SU-DHL-6 (cell line): ENCODE data around the gene PDE4C.

ENCODE experiments used
- H2AFZ ChIP-seq: fragments of 200-600 bp; sonication (generic); 2 replicates; pipeline ENCODE4 v1.6.1; 2014; ENCODE audit warnings: low read depth, mild to moderate bottlenecking, moderate library complexity, mixed read lengths, antibody characterized with exemption, low read length; ENCODE audit not compliant: severe bottlenecking
- H3F3A ChIP-seq: fragments of 200-600 bp; shearing (Covaris generic); 2 replicates; pipeline ENCODE4 v1.6.0; 2016; ENCODE audit warnings: antibody characterized with exemption, mild to moderate bottlenecking; ENCODE audit not compliant: insufficient read depth
- H3K27ac ChIP-seq: fragments of 200-600 bp; sonication (generic); 2 replicates; pipeline ENCODE4 v1.5.1; 2016; ENCODE audit warnings: low read depth, mild to moderate bottlenecking, low read length, moderate library complexity, mixed read lengths
- H3K27me3 ChIP-seq: fragments of 200-600 bp; sonication (generic), shearing (Covaris generic); 2 replicates; pipeline ENCODE4 v1.6.0; 2014; ENCODE audit warnings: mild to moderate bottlenecking, low read length
- H3K36me3 ChIP-seq: fragments of 200-600 bp; sonication (generic); 2 replicates; pipeline ENCODE4 v1.6.1; 2014; ENCODE audit warnings: mild to moderate bottlenecking, low read length, mixed read lengths
- H3K4me2 ChIP-seq: fragments of 300-600, 200-600 bp; shearing (Covaris generic), sonication (generic); 2 replicates; pipeline ENCODE4 v1.6.0; 2014; ENCODE audit warnings: low read length, low read depth, mild to moderate bottlenecking; ENCODE audit not compliant: poor library complexity, severe bottlenecking
- H3K4me3 ChIP-seq: fragments of 200-600 bp; sonication (generic); 2 replicates; pipeline ENCODE4 v1.5.1; 2014; ENCODE audit warnings: antibody characterized with exemption, low read length, mild to moderate bottlenecking, mixed read lengths; ENCODE audit not compliant: insufficient read depth, poor library complexity, severe bottlenecking
- H3K79me2 ChIP-seq: fragments of 200-600 bp; sonication (generic); 2 replicates; pipeline ENCODE4 v1.6.1; 2014; ENCODE audit warnings: mild to moderate bottlenecking, low read length, moderate library complexity; ENCODE audit not compliant: insufficient read depth
- H3K9ac ChIP-seq: fragments of 200-600 bp; sonication (generic); 2 replicates; pipeline ENCODE4 v1.7.0; 2014; ENCODE audit warnings: mild to moderate bottlenecking, low read length
- H3K9me2 ChIP-seq: fragments of 200-600 bp; sonication (generic); replicated peaks from 2 replicates; pipeline ENCODE4 v1.6.1; 2014; ENCODE audit warnings: low read length; ENCODE audit not compliant: insufficient read depth
- H3K9me3 ChIP-seq: fragments of 200-600 bp; sonication (generic); 2 replicates; pipeline ENCODE4 v1.6.1; 2014; ENCODE audit warnings: low read length, mixed read lengths; ENCODE audit not compliant: insufficient read depth
- H4K20me1 ChIP-seq: fragments of 200-600 bp; sonication (generic); 2 replicates; pipeline ENCODE4 v1.6.1; 2014; ENCODE audit warnings: low read depth, mild to moderate bottlenecking, antibody characterized with exemption, low read length, moderate library complexity, mixed read lengths
- CTCF ChIP-seq: fragments of 200-600 bp; sonication (generic); IDR thresholded peaks from one replicate; pipeline ENCODE4 v1.5.1; 2017; ENCODE audit warnings: antibody characterized with exemption, mild to moderate bottlenecking, low read length, moderate library complexity; ENCODE audit not compliant: insufficient read depth, poor library complexity, severe bottlenecking
- EZH2phosphoT487 ChIP-seq: fragments of 200-600 bp; sonication (generic), shearing (Covaris generic); conservative IDR thresholded peaks from 2 replicates; pipeline ENCODE4 v1.6.1; 2018; ENCODE audit warnings: mild to moderate bottlenecking, antibody characterized with exemption, low read length, moderate library complexity, mixed read lengths

The PDE4C gene

DNA sequence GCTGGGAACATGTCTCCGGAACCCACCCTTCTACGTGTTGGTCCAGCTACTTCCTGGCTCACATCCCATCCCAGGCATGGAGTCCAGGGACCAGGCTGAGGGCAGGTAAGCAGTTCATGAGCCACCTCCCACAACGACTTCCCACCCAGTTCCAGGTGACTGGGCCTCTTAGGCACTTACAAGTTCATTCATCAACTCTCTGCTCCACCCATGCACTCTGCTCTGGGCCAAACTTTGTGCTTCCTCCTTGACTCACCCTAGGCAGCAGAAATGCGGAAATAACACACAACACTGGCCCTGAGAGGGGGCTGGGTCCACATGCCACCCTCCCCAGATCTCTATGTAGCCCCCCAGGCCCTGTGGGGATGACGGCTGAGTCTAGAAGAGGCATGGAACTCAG lies 27.5 kb upstream of the PDE4C start:
- H3K4me2 ChIP-seq = no peak overlapping the region
- no peaks in the 10 kb centered on the region for H3K36me3 ChIP-seq
- H3K27ac ChIP-seq = no peak overlapping the region
- no peak overlapping the region for H3K4me3 ChIP-seq
- H3K9me2 ChIP-seq = no peaks in the 10 kb centered on the region
- TF ChIP-seq EZH2phosphoT487 (no peak), CTCF (no peak)
- H3K9ac ChIP-seq = no peak overlapping the region
- no peaks in the 10 kb centered on the region for H3K79me2 ChIP-seq
- H3K9me3 ChIP-seq = peaks cover 7% of the 10 kb centered on the region; the same call in 1 of the 2 replicates
- peaks cover 7% of the 10 kb centered on the region; the same call in 1 of the 2 replicates for H3F3A ChIP-seq
- no peaks in the 10 kb centered on the region for H4K20me1 ChIP-seq
- H2AFZ ChIP-seq = no peak overlapping the region
- no peaks in the 10 kb centered on the region for H3K27me3 ChIP-seq

DNA sequence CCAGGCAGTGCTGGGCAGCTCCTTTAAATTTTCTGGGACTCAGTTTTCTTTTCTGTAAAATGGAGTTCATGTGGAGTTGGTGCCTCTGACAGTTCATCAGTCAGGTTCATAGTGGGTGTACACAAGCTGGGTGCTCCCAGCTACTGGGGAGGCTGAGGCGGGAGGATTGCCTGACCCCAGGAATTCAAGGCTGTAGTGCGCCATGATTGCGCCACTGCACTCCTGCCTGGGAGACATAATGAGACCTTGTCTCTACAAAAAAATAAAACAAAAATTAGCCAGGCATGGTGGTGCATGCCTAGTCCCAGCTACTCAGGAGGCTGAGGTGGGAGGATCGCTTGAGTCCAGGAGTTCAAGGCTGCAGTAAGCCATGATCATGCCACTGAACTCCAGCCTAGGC lies 26.9 kb upstream of the PDE4C start:
- no peaks in the 10 kb centered on the region for H3K9me2 ChIP-seq
- TF ChIP-seq EZH2phosphoT487 = no peak
- no peak for TF ChIP-seq CTCF
- no peak overlapping the region for H2AFZ ChIP-seq
- H4K20me1 ChIP-seq = no peaks in the 10 kb centered on the region
- no peak overlapping the region for H3K4me3 ChIP-seq
- no peaks in the 10 kb centered on the region for H3K36me3 ChIP-seq
- no peak overlapping the region for H3K9ac ChIP-seq
- H3K27ac ChIP-seq = no peak overlapping the region
- no peaks in the 10 kb centered on the region for H3K79me2 ChIP-seq
- peaks cover 7% of the 10 kb centered on the region; the same call in 1 of the 2 replicates for H3K9me3 ChIP-seq
- H3F3A ChIP-seq = peaks cover 7% of the 10 kb centered on the region; the same call in 1 of the 2 replicates
- H3K4me2 ChIP-seq = no peak overlapping the region
- no peaks in the 10 kb centered on the region for H3K27me3 ChIP-seq

- H3K79me2 ChIP-seq = no peaks in the 10 kb centered on the region
- peaks cover 7% of the 10 kb centered on the region; the same call in 1 of the 2 replicates for H3F3A ChIP-seq
- no peaks in the 10 kb centered on the region for H3K9me2 ChIP-seq
- no peak overlapping the region for H3K27ac ChIP-seq
- H4K20me1 ChIP-seq = no peaks in the 10 kb centered on the region
- H3K4me2 ChIP-seq = no peak overlapping the region
- H2AFZ ChIP-seq = no peak overlapping the region
- H3K4me3 ChIP-seq = no peak overlapping the region
- peaks cover 7% of the 10 kb centered on the region; the same call in 1 of the 2 replicates for H3K9me3 ChIP-seq
- no peaks in the 10 kb centered on the region for H3K36me3 ChIP-seq
- H3K9ac ChIP-seq = no peak overlapping the region
- no peak for TF ChIP-seq EZH2phosphoT487
- TF ChIP-seq CTCF = no peak
- no peaks in the 10 kb centered on the region for H3K27me3 ChIP-seq
These were observed 26.1 kb upstream of the PDE4C start for GRCh38 chr19:18252370-18252717.
